ENCODE data around the gene PHC1.
A peak's percentile ranks its signal among the peaks of the same experiment; 100 is the strongest.

The PHC1 gene

DNA sequence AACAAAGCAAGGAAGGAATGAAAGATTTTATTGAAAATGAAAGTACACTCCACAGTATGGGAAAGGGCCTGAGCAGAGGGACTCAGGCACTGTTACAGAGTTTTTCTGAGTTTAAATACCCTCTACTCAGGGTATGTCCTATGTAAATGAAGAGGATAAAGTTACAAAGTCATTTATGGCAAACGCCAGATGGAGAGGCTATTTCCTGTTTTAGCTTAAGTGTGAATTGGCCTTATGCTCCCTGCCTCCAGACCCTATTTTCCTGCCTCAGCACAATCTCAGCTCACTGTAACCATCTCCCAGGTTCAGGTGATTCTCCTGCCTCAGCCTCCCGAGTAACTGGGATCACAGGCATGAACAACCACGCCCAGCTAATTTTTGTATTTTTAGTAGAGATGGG, 6.8 kb upstream of the PHC1 start:
- TF ChIP-seq, protein P1, sequence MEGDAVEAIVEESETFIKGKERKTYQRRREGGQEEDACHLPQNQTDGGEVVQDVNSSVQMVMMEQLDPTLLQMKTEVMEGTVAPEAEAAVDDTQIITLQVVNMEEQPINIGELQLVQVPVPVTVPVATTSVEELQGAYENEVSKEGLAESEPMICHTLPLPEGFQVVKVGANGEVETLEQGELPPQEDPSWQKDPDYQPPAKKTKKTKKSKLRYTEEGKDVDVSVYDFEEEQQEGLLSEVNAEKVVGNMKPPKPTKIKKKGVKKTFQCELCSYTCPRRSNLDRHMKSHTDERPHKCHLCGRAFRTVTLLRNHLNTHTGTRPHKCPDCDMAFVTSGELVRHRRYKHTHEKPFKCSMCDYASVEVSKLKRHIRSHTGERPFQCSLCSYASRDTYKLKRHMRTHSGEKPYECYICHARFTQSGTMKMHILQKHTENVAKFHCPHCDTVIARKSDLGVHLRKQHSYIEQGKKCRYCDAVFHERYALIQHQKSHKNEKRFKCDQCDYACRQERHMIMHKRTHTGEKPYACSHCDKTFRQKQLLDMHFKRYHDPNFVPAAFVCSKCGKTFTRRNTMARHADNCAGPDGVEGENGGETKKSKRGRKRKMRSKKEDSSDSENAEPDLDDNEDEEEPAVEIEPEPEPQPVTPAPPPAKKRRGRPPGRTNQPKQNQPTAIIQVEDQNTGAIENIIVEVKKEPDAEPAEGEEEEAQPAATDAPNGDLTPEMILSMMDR (IDR thresholded peaks at IDR 0.05; ENCODE audit: insufficient read depth, low read depth, low read length, missing control alignments), result no peak
- DNase-seq (ENCODE audit: low read depth), result no peak
- H3K4me3 ChIP-seq (ENCODE audit: low read length), result no peak overlapping the region

DNA sequence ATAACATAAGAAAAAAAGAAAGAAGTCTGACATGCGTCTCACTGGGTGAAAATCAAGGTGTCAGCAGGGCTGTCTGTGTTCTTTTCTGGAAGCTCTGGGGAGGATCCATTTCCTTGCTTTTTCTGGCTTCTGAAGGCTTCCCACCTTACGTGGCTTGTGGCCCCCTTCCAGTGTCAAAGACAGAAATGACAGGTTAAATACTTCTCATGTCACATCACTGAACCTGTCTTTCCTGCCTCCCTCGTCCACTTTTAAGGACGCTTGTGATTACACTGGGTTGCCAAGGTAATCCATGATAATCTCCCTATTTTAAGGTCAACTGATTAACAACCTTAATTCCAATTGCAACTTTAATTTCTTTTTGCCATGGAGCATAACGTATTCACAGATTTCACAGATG, 4.6 kb upstream of the PHC1 start:
- no peak for DNase-seq (ENCODE audit: low read depth)
- H3K4me3 ChIP-seq (ENCODE audit: low read length), result no peak overlapping the region
- TF ChIP-seq, protein P1 (IDR thresholded peaks at IDR 0.05; ENCODE audit: insufficient read depth, low read depth, low read length, missing control alignments), result no peak

DNA sequence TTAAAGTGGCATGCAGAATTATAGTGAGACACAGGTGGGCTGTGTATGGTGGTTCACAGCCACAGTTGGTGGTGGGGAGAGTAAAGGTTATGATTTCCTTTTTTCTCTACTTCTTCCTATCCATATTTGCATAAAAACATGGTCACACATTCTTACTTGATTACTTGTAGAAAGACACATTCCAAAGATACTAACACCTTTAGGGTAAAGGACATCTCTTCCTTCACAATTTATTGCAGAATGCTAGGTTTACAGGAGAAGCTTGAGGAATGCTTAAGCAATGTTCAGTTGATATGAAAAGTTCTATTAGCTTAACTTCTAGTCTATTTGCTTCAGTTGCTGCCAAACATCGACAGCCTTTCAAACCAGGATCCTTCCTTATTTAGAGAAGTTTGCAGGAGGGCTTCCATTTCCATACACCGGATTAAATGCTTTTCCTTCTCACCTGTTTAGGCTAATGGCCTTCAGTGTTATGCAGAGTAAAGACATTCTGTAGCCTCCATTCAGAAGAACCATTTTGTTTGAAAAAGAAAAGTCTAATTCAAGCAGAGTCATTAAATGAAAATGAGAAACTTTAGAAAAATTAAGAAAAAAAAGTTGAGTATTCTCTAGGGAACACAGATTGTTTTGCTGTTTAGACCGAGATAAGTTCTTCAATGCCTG, 2.6 kb upstream of the PHC1 start:
- DNase-seq (ENCODE audit: low read depth), result no peak
- TF ChIP-seq, protein P1 (IDR thresholded peaks at IDR 0.05; ENCODE audit: insufficient read depth, low read depth, low read length, missing control alignments), result no peak
- no peak overlapping the region for H3K4me3 ChIP-seq (ENCODE audit: low read length)

DNA sequence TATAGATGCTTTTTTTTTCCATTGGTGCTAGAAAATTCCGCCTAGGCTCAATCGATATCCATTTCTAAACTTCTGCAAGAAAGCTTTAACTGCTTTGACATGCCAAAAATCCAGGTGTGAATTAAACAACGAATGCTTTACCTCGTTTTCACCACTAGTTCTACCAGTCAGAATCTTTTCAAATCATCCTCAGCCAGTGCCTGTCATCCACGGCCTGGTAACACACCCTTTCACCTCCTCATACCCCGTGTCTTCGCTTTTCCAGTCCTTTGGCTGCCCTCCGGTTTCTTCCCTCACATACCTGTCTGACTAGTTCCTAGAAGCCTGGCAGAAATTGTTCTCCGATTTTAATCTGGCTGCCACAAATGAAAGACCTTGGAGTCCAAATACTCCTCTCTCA, 1.4 kb upstream of the PHC1 start:
- TF ChIP-seq, protein P1 (IDR thresholded peaks at IDR 0.05; ENCODE audit: insufficient read depth, low read depth, low read length, missing control alignments), result peak; percentile 48
- peak; percentile 80 for DNase-seq (ENCODE audit: low read depth)
- no peak overlapping the region for H3K4me3 ChIP-seq (ENCODE audit: low read length)

DNA sequence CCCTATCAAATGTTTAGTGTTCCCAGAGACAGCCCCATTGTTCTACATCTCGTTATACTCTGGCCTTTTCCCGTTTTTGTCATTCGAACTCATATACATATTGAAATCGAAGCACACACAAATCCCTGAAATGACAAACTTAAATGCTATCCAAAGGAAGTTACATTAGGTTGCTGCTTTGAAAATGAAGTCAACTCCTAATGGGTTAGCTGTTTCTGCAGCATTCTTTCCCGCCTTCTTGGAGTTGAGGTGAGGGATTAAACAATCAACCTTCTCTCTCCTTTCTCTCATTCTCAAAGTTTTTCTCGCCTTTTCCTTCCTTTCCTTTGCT, 642 bp upstream of the PHC1 start:
- H3K4me3 ChIP-seq (ENCODE audit: low read length), result peak overlapping the region; percentile 67
- no peak for DNase-seq (ENCODE audit: low read depth)
- TF ChIP-seq, protein P1 (IDR thresholded peaks at IDR 0.05; ENCODE audit: insufficient read depth, low read depth, low read length, missing control alignments), result no peak

DNA sequence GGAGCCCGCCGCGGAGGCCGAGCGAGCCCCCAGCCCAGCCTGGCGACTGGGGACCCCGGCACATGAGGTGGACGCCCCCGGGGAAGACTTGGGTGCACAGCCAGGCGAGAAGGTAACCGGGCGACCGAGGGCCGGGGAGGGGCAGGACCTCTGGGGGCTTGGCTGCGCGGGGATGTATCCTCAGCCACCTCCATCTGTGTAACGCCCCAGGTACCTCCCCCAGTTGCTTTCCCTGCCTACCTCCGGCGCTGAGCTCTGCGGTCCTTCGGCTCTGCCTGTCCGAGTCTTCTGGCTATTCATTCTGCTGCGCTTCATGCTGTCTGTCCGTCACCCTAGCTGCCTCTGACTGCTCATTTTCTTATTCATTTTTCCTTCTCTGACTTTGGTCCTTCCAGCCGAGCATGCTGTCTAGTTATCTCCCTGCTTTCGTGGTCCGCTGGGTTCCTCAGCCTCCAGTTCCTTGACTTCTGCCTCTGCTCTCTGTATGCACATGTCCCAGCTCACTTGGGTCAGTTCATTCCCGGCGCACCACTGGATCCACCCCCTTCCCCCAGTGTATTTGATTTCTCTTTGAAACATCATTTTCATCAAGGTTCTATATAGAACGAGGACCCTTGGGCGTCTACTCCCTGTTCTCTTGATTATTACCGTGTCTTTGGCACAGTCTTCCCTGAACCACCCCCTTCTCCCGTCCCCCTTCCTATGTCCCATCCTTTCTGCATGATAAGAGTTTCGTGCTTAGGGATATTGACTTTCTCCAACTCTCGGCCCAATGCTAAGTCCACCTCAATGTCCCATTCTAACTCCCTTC, 612 bp downstream of the PHC1 start:
- DNase-seq (ENCODE audit: low read depth), result peak; percentile 72
- H3K4me3 ChIP-seq (ENCODE audit: low read length), result peak overlapping the region; percentile 70
- TF ChIP-seq, protein P1 (IDR thresholded peaks at IDR 0.05; ENCODE audit: insufficient read depth, low read depth, low read length, missing control alignments), result no peak
